AG20443 (cell line): ENCODE data around the gene DUSP3.

Source experiments
- DNase-seq: peaks from one replicate; pipeline ENCODE4 v3.0.0; 2012; ENCODE audit warnings: low spot score, mixed read lengths

Gene DUSP3

GRCh38 chr17:43778337-43779144, at the start of gene DUSP3:
TSS of gene DUSP3 (minus strand) at chr17:43778977. CDS start at chr17:43778924, 53 bp downstream.
- peak; percentile 97 for DNase-seq

GRCh38 chr17:43827596-43827995, 48.8 kb upstream of the DUSP3 start:
- no peak for DNase-seq

GRCh38 chr17:43826206-43826605, 47.4 kb upstream of the DUSP3 start:
- no peak for DNase-seq

GRCh38 chr17:43825567-43825966, 46.8 kb upstream of the DUSP3 start:
- no peak for DNase-seq

- DNase-seq: no peak
Observed at GRCh38 chr17:43823350-43824084, 44.7 kb upstream of the DUSP3 start.

- DNase-seq: no peak
Observed at GRCh38 chr17:43822570-43823190, 43.9 kb upstream of the DUSP3 start.

- DNase-seq: no peak
Observed at GRCh38 chr17:43820759-43821158, 42.0 kb upstream of the DUSP3 start.

GRCh38 chr17:43818966-43819365, 40.2 kb upstream of the DUSP3 start:
- DNase-seq: no peak

GRCh38 chr17:43817826-43818225, 39.0 kb upstream of the DUSP3 start:
- DNase-seq: no peak

- DNase-seq: no peak
Observed at GRCh38 chr17:43816336-43817320, 37.9 kb upstream of the DUSP3 start.

- DNase-seq: peak; percentile 83
Observed at GRCh38 chr17:43814714-43815113, 35.9 kb upstream of the DUSP3 start.

GRCh38 chr17:43814026-43814425, 35.2 kb upstream of the DUSP3 start:
- no peak for DNase-seq

- no peak for DNase-seq
Observed at GRCh38 chr17:43813386-43813785, 34.6 kb upstream of the DUSP3 start.

GRCh38 chr17:43812396-43813265, 33.9 kb upstream of the DUSP3 start:
- DNase-seq: no peak

- no peak for DNase-seq
Observed at GRCh38 chr17:43810823-43811222, 32.0 kb upstream of the DUSP3 start.

- DNase-seq: no peak
Observed at GRCh38 chr17:43810226-43810715, 31.5 kb upstream of the DUSP3 start.

- no peak for DNase-seq
Observed at GRCh38 chr17:43809121-43809520, 30.3 kb upstream of the DUSP3 start.

- no peak for DNase-seq
Observed at GRCh38 chr17:43808076-43808475, 29.3 kb upstream of the DUSP3 start.

- no peak for DNase-seq
Observed at GRCh38 chr17:43805117-43805516, 26.3 kb upstream of the DUSP3 start.

GRCh38 chr17:43803758-43804157, 25.0 kb upstream of the DUSP3 start:
- DNase-seq: no peak

GRCh38 chr17:43801844-43802243, 23.1 kb upstream of the DUSP3 start:
- DNase-seq: no peak
